ENCODE measurements around the gene ASB8. TPM values are rescaled to one million over a fixed set of nuclear protein-coding genes. Genes with fewer than 3 reads are reported as not detected.
A peak's percentile ranks its signal among the peaks of the same experiment; 100 is the strongest.

Gene ASB8
- total and polyA plus RNA-seq, 2 donors, result 22.1 to 23.2 TPM

DNA sequence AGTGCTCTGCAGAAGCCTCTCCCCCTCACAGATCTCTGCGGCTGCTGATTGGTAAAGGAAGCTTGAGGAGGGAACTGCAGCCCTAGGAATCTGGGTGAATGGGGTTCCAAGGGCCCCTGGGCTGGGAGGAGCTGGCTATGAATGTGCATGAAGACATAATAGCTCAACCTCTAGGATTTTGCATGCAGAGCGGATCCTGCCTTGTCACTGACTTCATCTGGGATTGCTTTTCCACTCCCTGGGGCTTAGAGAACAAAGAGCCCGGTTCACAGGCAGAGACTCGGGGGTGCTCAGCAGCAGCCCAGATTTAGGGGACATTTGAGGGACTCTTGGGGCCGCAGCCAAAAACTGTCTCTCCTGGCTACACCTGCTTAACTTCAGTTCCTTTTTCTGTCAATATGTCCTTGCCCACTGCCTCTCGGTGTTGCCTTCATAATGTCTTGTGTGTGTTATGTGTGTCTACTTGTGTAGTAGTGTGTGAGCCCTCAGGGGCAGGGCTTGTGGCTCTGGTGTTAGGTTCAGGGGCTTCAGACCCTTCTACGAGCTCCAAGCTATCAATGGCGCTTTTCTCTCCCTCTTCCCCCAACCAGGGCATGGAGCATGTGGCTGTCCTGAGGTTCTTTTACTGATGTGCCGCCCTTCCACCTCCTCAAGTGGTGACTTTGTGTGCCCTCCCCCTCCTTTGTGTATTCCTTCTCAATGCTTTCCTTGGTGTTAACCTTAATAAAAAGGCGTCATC, 28.0 kb upstream of the ASB8 start:
- no peak for DNase-seq (ENCODE audit: low read depth in 6 of 9, low spot score in 9 of 9)
- 82% methylated on average over 10 of the region's 10 CpGs for WGBS
- Histone ChIP-seq H3K27ac (ENCODE audit: low read depth in 1 of 2, low read length in 1 of 2) (no peak overlapping the region), H3K36me3 (ENCODE audit: control insufficient read depth in 2 of 2, insufficient read depth in 2 of 2, low read length in 1 of 2) (no peaks in the 10 kb centered on the region), H3K27me3 (ENCODE audit: control insufficient read depth in 2 of 2, insufficient read depth in 1 of 2, low read length in 1 of 2) (peaks cover 48 to 83% of the 10 kb centered on the region in 2 donors), H3K9me3 (ENCODE audit: control insufficient read depth in 2 of 2, insufficient read depth in 1 of 2, low read length in 1 of 2) (peaks cover 0 to 8% of the 10 kb centered on the region in 2 donors), H3K4me1 (ENCODE audit: control insufficient read depth in 2 of 2, insufficient read depth in 2 of 2, low read length in 2 of 2) (peaks cover 5 to 20% of the 10 kb centered on the region in 2 donors), H3K4me3 (ENCODE audit: low read length in 2 of 2) (no peak overlapping the region)

DNA sequence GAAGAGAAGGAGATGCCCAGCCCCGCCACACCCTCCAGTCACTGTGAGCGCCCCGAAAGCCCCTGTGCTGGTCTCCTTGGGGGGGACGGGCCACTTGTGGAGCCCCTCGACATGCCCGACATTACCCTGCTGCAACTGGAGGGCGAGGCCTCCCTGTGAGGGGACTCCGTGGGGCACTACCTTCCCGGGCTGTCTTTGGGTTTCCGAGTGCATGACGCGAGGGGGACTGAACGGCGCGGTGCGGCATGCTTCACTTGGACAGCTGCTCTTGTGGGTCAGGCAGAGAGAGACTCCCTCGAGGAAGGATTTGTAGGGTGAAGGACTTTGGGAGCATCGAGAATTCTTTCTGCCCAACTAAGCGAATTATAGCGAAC, 27.2 kb upstream of the ASB8 start:
- WGBS, result 16% methylated on average over 20 of the region's 20 CpGs
- H3K9me3 ChIP-seq (ENCODE audit: control insufficient read depth in 2 of 2, insufficient read depth in 1 of 2, low read length in 1 of 2), result peaks cover 0 to 8% of the 10 kb centered on the region in 2 donors
- H3K36me3 ChIP-seq (ENCODE audit: control insufficient read depth in 2 of 2, insufficient read depth in 2 of 2, low read length in 1 of 2), result no peaks in the 10 kb centered on the region
- no peak overlapping the region for H3K27ac ChIP-seq (ENCODE audit: low read depth in 1 of 2, low read length in 1 of 2)
- no peak for DNase-seq (ENCODE audit: low read depth in 6 of 9, low spot score in 9 of 9)
- H3K27me3 ChIP-seq (ENCODE audit: control insufficient read depth in 2 of 2, insufficient read depth in 1 of 2, low read length in 1 of 2), result peaks cover 44 to 82% of the 10 kb centered on the region in 2 donors
- H3K4me1 ChIP-seq (ENCODE audit: control insufficient read depth in 2 of 2, insufficient read depth in 2 of 2, low read length in 2 of 2), result peaks cover 5 to 20% of the 10 kb centered on the region in 2 donors
- H3K4me3 ChIP-seq (ENCODE audit: low read length in 2 of 2), result no peak overlapping the region

DNA sequence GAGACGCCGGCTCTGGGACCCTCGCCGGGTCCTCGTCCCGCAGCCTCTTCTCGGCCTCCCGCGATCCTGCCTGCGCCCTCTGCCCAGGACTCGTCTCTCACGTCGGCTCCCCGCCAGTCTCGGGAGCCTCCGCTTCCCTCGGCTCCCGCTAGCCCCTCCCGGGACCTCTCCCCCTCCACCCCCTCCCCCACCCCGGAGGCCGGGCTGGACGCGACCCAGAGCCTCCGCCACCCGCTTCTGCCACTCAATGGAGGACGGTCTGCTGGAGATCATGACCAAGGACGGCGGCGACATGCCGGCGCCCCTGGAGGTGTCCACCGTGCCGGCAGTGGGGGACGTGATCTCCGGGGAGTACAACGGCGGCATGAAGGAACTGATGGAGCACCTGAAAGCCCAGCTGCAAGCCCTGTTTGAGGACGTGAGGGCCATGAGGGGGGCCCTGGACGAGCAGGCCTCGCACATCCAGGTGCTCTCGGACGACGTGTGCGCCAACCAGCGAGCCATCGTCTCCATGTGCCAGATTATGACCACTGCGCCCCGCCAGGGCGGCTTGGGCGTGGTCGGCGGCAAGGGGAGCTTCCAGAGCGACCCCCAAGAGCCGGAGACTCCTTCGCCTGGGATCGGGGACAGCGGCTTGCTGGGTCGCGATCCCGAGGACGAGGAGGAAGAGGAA, 26.7 kb upstream of the ASB8 start:
- DNase-seq (ENCODE audit: low read depth in 6 of 9, low spot score in 9 of 9), result no peak
- peaks cover 44 to 87% of the 10 kb centered on the region in 2 donors for H3K27me3 ChIP-seq (ENCODE audit: control insufficient read depth in 2 of 2, insufficient read depth in 1 of 2, low read length in 1 of 2)
- no peaks in the 10 kb centered on the region for H3K36me3 ChIP-seq (ENCODE audit: control insufficient read depth in 2 of 2, insufficient read depth in 2 of 2, low read length in 1 of 2)
- H3K9me3 ChIP-seq (ENCODE audit: control insufficient read depth in 2 of 2, insufficient read depth in 1 of 2, low read length in 1 of 2), result peaks cover 0 to 8% of the 10 kb centered on the region in 2 donors
- peak overlapping the region; percentile 62 to 75 for H3K4me3 ChIP-seq (ENCODE audit: low read length in 2 of 2)
- WGBS, result 6% methylated on average over 61 of the region's 61 CpGs
- H3K27ac ChIP-seq (ENCODE audit: low read depth in 1 of 2, low read length in 1 of 2), result no peak overlapping the region
- peaks cover 5 to 20% of the 10 kb centered on the region in 2 donors for H3K4me1 ChIP-seq (ENCODE audit: control insufficient read depth in 2 of 2, insufficient read depth in 2 of 2, low read length in 2 of 2)

DNA sequence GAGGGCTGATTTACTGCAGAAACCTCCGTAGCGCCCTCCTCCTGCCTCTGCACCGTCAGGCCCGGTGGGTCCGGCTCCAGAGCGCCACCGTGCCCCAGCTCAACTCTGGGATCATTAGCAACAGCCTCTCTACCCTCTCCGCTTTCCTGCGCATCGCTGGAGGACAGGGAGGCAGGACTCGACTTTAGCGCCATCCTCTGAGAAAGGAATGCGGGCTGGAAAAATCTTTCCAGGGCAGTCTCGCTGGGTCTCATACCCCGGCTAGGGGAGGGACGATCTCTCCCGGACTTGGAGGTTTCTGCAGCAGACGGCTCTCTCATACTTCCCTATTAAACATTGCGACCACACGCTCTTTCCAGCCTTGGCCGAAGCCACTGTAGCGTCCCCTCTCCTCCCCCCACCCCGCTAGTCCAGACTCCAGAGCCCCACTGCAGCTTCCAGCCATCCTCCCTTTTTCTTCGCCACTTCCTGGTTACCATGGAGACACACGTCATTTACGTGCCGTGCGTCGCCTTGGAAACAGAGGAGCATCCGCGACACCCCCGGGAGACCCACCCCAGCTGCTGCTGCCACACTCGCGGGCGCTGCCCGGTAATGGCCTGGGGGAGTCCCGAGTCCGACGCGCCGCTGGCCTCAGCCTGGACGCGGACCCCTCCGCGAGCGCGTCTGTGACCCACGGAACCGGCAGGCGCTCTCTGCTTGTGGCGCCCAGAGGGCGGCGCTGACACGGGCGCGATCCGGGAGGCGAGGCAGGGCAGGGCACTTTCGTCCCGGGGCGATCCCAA, 26.0 kb upstream of the ASB8 start, which contains the start of gene CCDC184:
CCDC184 (plus strand) TSS at position 554 of the 785 bp plus-strand sequence. CDS start 479 bp downstream, outside the sequence.
- H3K27me3 ChIP-seq (ENCODE audit: control insufficient read depth in 2 of 2, insufficient read depth in 1 of 2, low read length in 1 of 2), result peaks cover 44 to 87% of the 10 kb centered on the region in 2 donors
- peak within 1 kb of the TSS; percentile 62 to 75 for H3K4me3 ChIP-seq (ENCODE audit: low read length in 2 of 2)
- peaks cover 0 to 8% of the 10 kb centered on the region in 2 donors for H3K9me3 ChIP-seq (ENCODE audit: control insufficient read depth in 2 of 2, insufficient read depth in 1 of 2, low read length in 1 of 2)
- H3K36me3 ChIP-seq (ENCODE audit: control insufficient read depth in 2 of 2, insufficient read depth in 2 of 2, low read length in 1 of 2), result no peaks in the 10 kb centered on the region
- H3K27ac ChIP-seq (ENCODE audit: low read depth in 1 of 2, low read length in 1 of 2), result no peak within 1 kb of the TSS
- H3K4me1 ChIP-seq (ENCODE audit: control insufficient read depth in 2 of 2, insufficient read depth in 2 of 2, low read length in 2 of 2), result peaks cover 5 to 20% of the 10 kb centered on the region in 2 donors
- WGBS, result under 1% methylated on average over 61 of the region's 61 CpGs
- DNase-seq (ENCODE audit: low read depth in 6 of 9, low spot score in 9 of 9), result peak in 8 of 9 donors; percentile 54 to 89 (median 76)

DNA sequence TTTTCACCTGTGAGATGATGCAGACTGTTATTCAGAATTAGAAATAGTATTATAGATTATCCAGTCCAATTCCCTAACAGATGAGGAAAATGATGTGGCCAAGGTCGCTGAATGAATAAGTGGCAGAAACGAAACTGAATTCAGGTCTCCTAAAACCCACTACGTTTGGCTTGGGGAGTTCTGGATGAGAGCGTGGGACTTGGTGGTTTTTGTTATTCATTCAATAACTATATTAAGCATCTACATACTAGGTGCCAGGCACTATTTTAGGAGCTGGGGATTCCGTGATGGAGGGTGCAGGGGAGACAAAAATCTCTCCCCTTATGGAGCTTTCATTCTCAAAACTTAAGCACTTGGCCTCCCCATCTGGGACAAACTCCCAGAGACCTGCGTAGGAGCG, 25.3 kb upstream of the ASB8 start:
- peaks cover 5 to 20% of the 10 kb centered on the region in 2 donors for H3K4me1 ChIP-seq (ENCODE audit: control insufficient read depth in 2 of 2, insufficient read depth in 2 of 2, low read length in 2 of 2)
- no peak for DNase-seq (ENCODE audit: low read depth in 6 of 9, low spot score in 9 of 9)
- 5% methylated on average over 7 of the region's 7 CpGs for WGBS
- no peaks in the 10 kb centered on the region for H3K36me3 ChIP-seq (ENCODE audit: control insufficient read depth in 2 of 2, insufficient read depth in 2 of 2, low read length in 1 of 2)
- H3K27me3 ChIP-seq (ENCODE audit: control insufficient read depth in 2 of 2, insufficient read depth in 1 of 2, low read length in 1 of 2), result peaks cover 46 to 85% of the 10 kb centered on the region in 2 donors
- peak overlapping the region; percentile 62 to 75 for H3K4me3 ChIP-seq (ENCODE audit: low read length in 2 of 2)
- H3K27ac ChIP-seq (ENCODE audit: low read depth in 1 of 2, low read length in 1 of 2), result no peak overlapping the region
- peaks cover 0 to 8% of the 10 kb centered on the region in 2 donors for H3K9me3 ChIP-seq (ENCODE audit: control insufficient read depth in 2 of 2, insufficient read depth in 1 of 2, low read length in 1 of 2)

DNA sequence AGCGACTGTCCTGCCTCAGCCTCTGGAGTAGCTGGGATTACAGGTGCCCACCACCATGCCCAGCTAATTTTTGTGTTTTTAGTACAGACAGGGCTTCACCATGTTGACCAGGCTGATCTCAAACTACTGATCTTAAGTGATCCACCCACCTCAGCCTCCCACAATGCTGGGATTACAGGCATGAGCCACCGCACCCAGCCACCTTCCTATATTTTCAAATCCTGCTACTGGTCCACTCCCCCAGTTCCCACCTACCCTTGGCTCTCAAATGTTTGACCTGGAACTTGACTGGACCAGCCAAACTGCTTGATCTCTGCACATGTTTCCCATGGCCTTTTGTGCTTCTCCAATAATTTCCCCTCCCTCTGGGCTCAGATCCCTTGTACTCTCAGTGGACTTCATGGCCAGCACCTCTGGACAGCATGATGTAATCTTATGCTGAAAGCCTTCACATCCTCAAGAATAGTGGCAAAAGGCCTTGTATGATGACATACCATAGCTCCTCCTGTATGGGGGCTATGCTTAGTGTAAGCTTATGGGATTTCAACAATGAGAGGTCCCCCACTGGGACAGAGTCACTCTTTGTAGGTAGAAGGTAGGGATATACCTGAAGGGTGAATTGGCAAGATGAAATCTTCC, 23.7 kb upstream of the ASB8 start:
- Histone ChIP-seq H3K27ac (ENCODE audit: low read depth in 1 of 2, low read length in 1 of 2) (no peak overlapping the region), H3K4me1 (ENCODE audit: control insufficient read depth in 2 of 2, insufficient read depth in 2 of 2, low read length in 2 of 2) (peaks cover 5 to 20% of the 10 kb centered on the region in 2 donors), H3K27me3 (ENCODE audit: control insufficient read depth in 2 of 2, insufficient read depth in 1 of 2, low read length in 1 of 2) (peaks cover 37 to 76% of the 10 kb centered on the region in 2 donors), H3K36me3 (ENCODE audit: control insufficient read depth in 2 of 2, insufficient read depth in 2 of 2, low read length in 1 of 2) (no peaks in the 10 kb centered on the region), H3K4me3 (ENCODE audit: low read length in 2 of 2) (no peak overlapping the region), H3K9me3 (ENCODE audit: control insufficient read depth in 2 of 2, insufficient read depth in 1 of 2, low read length in 1 of 2) (peaks cover 0 to 8% of the 10 kb centered on the region in 2 donors)
- whole genome bisulfite sequencing, result 94% methylated on average over 2 of the region's 2 CpGs
- DNase-seq (ENCODE audit: low read depth in 6 of 9, low spot score in 9 of 9), result no peak

DNA sequence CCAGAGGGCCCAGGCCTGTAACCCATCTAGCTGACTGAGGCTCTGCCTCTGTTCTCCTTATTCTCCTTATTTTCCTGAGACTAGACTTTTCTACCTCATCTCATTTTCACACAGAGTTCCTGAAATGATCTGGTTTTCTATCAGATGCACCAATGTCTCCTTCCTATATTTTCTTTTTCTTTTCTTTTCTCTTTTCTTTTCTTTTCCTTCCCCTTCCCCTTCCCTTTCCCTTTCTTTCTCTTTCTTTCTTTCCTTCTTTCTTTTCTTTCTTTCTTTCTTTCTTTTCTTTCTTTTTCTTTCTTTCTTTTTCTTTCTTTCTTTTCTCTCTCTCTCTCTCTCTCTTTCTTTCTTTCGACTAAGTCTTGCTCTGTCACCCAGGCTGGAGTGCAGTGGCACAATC, 23.1 kb upstream of the ASB8 start:
- H3K27ac ChIP-seq (ENCODE audit: low read depth in 1 of 2, low read length in 1 of 2), result no peak overlapping the region
- H3K36me3 ChIP-seq (ENCODE audit: control insufficient read depth in 2 of 2, insufficient read depth in 2 of 2, low read length in 1 of 2), result no peaks in the 10 kb centered on the region
- H3K27me3 ChIP-seq (ENCODE audit: control insufficient read depth in 2 of 2, insufficient read depth in 1 of 2, low read length in 1 of 2), result peaks cover 34 to 71% of the 10 kb centered on the region in 2 donors
- H3K9me3 ChIP-seq (ENCODE audit: control insufficient read depth in 2 of 2, insufficient read depth in 1 of 2, low read length in 1 of 2), result peaks cover 0 to 8% of the 10 kb centered on the region in 2 donors
- H3K4me3 ChIP-seq (ENCODE audit: low read length in 2 of 2), result no peak overlapping the region
- WGBS, result 95% methylated on average over 1 of the region's 1 CpG
- peaks cover 5 to 20% of the 10 kb centered on the region in 2 donors for H3K4me1 ChIP-seq (ENCODE audit: control insufficient read depth in 2 of 2, insufficient read depth in 2 of 2, low read length in 2 of 2)
- DNase-seq (ENCODE audit: low read depth in 6 of 9, low spot score in 9 of 9), result no peak

DNA sequence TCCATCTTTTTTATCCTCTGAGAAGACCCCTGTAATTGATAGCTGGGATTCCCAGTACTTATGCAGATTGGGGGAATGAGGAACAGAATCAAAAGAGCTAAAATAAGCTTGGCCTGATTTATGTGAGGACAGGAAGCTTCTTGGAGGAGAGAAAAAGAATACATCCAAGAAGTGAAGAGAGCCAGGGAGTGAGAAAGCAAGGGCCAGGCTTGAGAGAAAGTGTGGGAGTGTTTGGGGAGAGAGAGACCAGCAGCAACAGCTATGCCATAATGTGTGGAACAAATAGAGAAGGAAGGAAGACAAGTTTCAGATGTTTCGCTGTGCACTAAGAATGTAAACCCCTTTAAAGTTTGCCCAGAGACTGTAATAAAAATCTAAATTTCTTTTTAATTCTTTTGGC, 22.2 kb upstream of the ASB8 start:
- no peak overlapping the region for H3K4me3 ChIP-seq (ENCODE audit: low read length in 2 of 2)
- 97% methylated on average over 1 of the region's 1 CpG for WGBS
- H3K27me3 ChIP-seq (ENCODE audit: control insufficient read depth in 2 of 2, insufficient read depth in 1 of 2, low read length in 1 of 2), result peaks cover 24 to 63% of the 10 kb centered on the region in 2 donors

More for the DNA sequence above, 22.2 kb upstream of the ASB8 start:
- Histone ChIP-seq H3K9me3 (ENCODE audit: control insufficient read depth in 2 of 2, insufficient read depth in 1 of 2, low read length in 1 of 2) (peaks cover 0 to 5% of the 10 kb centered on the region in 2 donors), H3K36me3 (ENCODE audit: control insufficient read depth in 2 of 2, insufficient read depth in 2 of 2, low read length in 1 of 2) (no peaks in the 10 kb centered on the region), H3K27ac (ENCODE audit: low read depth in 1 of 2, low read length in 1 of 2) (no peak overlapping the region), H3K4me1 (ENCODE audit: control insufficient read depth in 2 of 2, insufficient read depth in 2 of 2, low read length in 2 of 2) (peaks cover 5 to 17% of the 10 kb centered on the region in 2 donors)
- DNase-seq (ENCODE audit: low read depth in 6 of 9, low spot score in 9 of 9), result no peak

Measured in thymus (tissue), 11 donors.